B cell (primary cell): ENCODE data around the gene KCNK17. TPM values are rescaled to one million over a fixed set of nuclear protein-coding genes. Genes with fewer than 3 reads are reported as not detected.

Experiments
- ATAC-seq: fragments of 200-7000 bp; cut with Tn5 transposase; one replicate; pipeline ENCODE4 v1.10.0; 2021; ENCODE audit warnings: low read depth, mild to moderate bottlenecking, moderate number of reproducible peaks, moderate library complexity
- CTCF ChIA-PET: fragments of 350-600 bp; sonication (Branson Sonifier 250); formaldehyde crosslinking; loops from one replicate; lab custom pipeline; 2021; ENCODE audit warnings: antibody characterized with exemption, inconsistent platforms; lab: Charles Lee
- POLR2A ChIA-PET: fragments of 350-600 bp; sonication (Branson Sonifier 250); formaldehyde crosslinking; loops from one replicate; lab custom pipeline; 2021; ENCODE audit warnings: antibody characterized with exemption; lab: Charles Lee
- DNase-seq: peaks from one replicate; pipeline ENCODE4 v3.0.0; 2013
- H2AFZ ChIP-seq: 2 replicates; pipeline ENCODE4 v1.6.1; 2012; ENCODE audit warnings: mild to moderate bottlenecking, low read depth, low read length; ENCODE audit not compliant: insufficient read depth, poor library complexity, severe bottlenecking
- H3K27ac ChIP-seq, 2 donors: 1 replicate in 1 of 2; 2 replicates in 1 of 2; pipeline ENCODE4 v1.5.1; 2012 to 2013; ENCODE audit warnings: low read length in 2 of 2, mild to moderate bottlenecking in 2 of 2, moderate library complexity in 1 of 2
- H3K27me3 ChIP-seq, 4 experiments: fragments of 200-600 bp in 1 of 4; sonication (generic) in 1 of 4; replicated peaks in 1 of 4; 1 replicate in 2 of 4; 2 replicates in 2 of 4; pipeline versions ENCODE4 v1.6.1 to v1.7.0; 2013 to 2016; ENCODE audit warnings: low read length in 3 of 4, mild to moderate bottlenecking in 2 of 4, mixed read lengths in 1 of 4, moderate library complexity in 1 of 4; ENCODE audit not compliant: insufficient read depth in 4 of 4, control insufficient read depth in 3 of 4; ENCODE audit errors: control extremely low read depth in 1 of 4
- H3K36me3 ChIP-seq, 2 experiments: replicated peaks in 1 of 2; 1 replicate in 1 of 2; 2 replicates in 1 of 2; pipeline versions ENCODE4 v1.6.1 to v1.7.1; 2013; ENCODE audit warnings: low read length in 1 of 2; ENCODE audit not compliant: insufficient read depth in 2 of 2, control insufficient read depth in 1 of 2; ENCODE audit errors: control extremely low read depth in 1 of 2, extremely low read depth in 1 of 2
- H3K4me1 ChIP-seq, 2 donors: fragments of 200-600 bp in 1 of 2; sonication (generic) in 1 of 2; 1 replicate in 1 of 2; 2 replicates in 1 of 2; pipeline versions ENCODE4 v1.5.1 to v1.6.1; 2013 to 2017; ENCODE audit warnings: low read length in 2 of 2; ENCODE audit not compliant: control insufficient read depth in 2 of 2, insufficient read depth in 2 of 2
- H3K4me2 ChIP-seq: replicated peaks from 2 replicates; pipeline ENCODE3; 2012; ENCODE audit warnings: mild to moderate bottlenecking, low read depth, low read length; ENCODE audit not compliant: poor library complexity, severe bottlenecking
- H3K4me3 ChIP-seq, 5 experiments: fragments of 200-600 bp in 1 of 5; sonication (generic) in 1 of 5; 1 replicate in 3 of 5; 2 replicates in 2 of 5; pipeline versions ENCODE4 v1.5.1 to v1.7.0; 2011 to 2016; ENCODE audit warnings: low read length in 4 of 5, mild to moderate bottlenecking in 4 of 5, low read depth in 2 of 5, control low read depth in 1 of 5, moderate library complexity in 1 of 5; ENCODE audit not compliant: insufficient read depth in 1 of 5; ENCODE audit errors: control extremely low read depth in 1 of 5, extremely low read depth in 1 of 5
- H3K79me2 ChIP-seq: fragments of 200-600 bp; sonication (generic); one replicate; pipeline ENCODE4 v1.6.0; 2016; ENCODE audit warnings: low read length; ENCODE audit not compliant: control insufficient read depth, insufficient read depth
- H3K9ac ChIP-seq: fragments of 200-600 bp; sonication (generic); 2 replicates; pipeline ENCODE4 v1.6.1; 2017; ENCODE audit warnings: mild to moderate bottlenecking, low read length, moderate library complexity
- H3K9me3 ChIP-seq, 3 donors: one replicate each; pipeline versions ENCODE4 v1.6.1 to v1.7.1; 2013; ENCODE audit warnings: low read length in 2 of 3; ENCODE audit not compliant: control insufficient read depth in 2 of 3, insufficient read depth in 1 of 3; ENCODE audit errors: control extremely low read depth in 1 of 3
- H4K20me1 ChIP-seq: 2 replicates; pipeline ENCODE4 v1.6.0; 2012; ENCODE audit warnings: mild to moderate bottlenecking, low read length; ENCODE audit not compliant: insufficient read depth, control insufficient read depth, poor library complexity, severe bottlenecking
- H3K27ac Mint-ChIP-seq: one replicate; pipeline ENCODE4 v1.8.0; 2021; ENCODE audit warnings: mixed read lengths
- H3K27me3 Mint-ChIP-seq: one replicate; pipeline ENCODE4 v1.8.0; 2021; ENCODE audit warnings: mixed read lengths
- H3K4me1 Mint-ChIP-seq: one replicate; pipeline ENCODE4 v1.8.0; 2021; ENCODE audit warnings: mixed read lengths
- H3K4me3 Mint-ChIP-seq: one replicate; pipeline ENCODE4 v1.8.0; 2021; ENCODE audit warnings: mixed read lengths
- H3K9me3 Mint-ChIP-seq: one replicate; pipeline ENCODE4 v1.8.0; 2022; ENCODE audit warnings: mixed read lengths; ENCODE audit not compliant: insufficient read depth
- EZH2 ChIP-seq: IDR thresholded peaks from 2 replicates; pipeline ENCODE4 v1.6.1; 2012; ENCODE audit warnings: borderline replicate concordance, low read depth, mild to moderate bottlenecking, moderate library complexity, low read length; ENCODE audit not compliant: insufficient read depth, poor library complexity, severe bottlenecking
- WGBS: methylation state at CpG from one replicate; pipeline ENCODE4 v1.1.5; 2013; ENCODE audit warnings: missing lambda C conversion rate; ENCODE audit not compliant: insufficient coverage; 5-methylcytosine and 5-hydroxymethylcytosine counted together
- intact Hi-C: fragments of 100-400 bp; cut with micrococcal nuclease; formaldehyde crosslinking; loops from one replicate; pipeline ENCODE4 v1.10.0; 2022
- polyA plus RNA-seq: library from polyadenylated mRNA; depleted of rRNA; stranded (reverse); fragments of >200 nt; gene quantifications from 2 replicates; pipeline ENCODE4 v1.2.3, GENCODE V29; 2012
- total RNA-seq, 2 donors: library from RNA; stranded (reverse); fragments of 120-200 nt in 1 of 2; gene quantifications; 1 replicate in 1 of 2; 2 replicates in 1 of 2; pipeline versions ENCODE4 v1.2.3 to v1.2.4, GENCODE V29; 2013 to 2022
- TF ChIP-seq, protein P1 (sequence below): fragments of 200-600 bp; IDR thresholded peaks from one replicate; pipeline ENCODE4 v1.8.0; 2022; ENCODE audit warnings: antibody characterized with exemption, mild to moderate bottlenecking

Gene KCNK17
- total and polyA plus RNA-seq, 2 donors (not counting 1 experiment from before 2014, with no cell fraction given): not detected

DNA sequence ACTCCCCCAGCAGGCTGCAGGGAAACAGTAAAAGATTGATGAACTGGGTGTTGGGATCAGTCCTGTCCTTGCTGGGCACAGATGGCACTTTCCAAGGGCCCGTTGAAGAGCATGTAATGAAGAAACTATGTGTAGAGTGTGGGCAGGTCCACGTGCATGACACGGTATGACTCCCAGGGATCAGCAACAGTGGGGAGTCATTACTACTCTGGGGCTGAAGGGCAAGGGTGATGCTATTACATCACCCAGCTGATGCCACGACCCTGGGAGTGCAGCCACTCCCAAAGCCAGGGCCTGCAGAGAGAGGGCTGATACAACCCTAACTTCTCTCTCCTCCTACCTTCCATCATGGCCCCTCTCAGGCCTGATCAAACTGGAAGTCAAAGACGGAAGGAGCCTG, 20.1 kb downstream of the KCNK17 start:
- no peaks in the 10 kb centered on the region for H3K4me1 ChIP-seq
- intact Hi-C loops: no loop called here
- H3K9ac ChIP-seq: no peak overlapping the region
- ChIA-PET POLR2A (no interaction called here), CTCF (interaction anchor here (1.8 to 2.0 kb wide), 2 partner anchors 8 to 128 kb away, joined by 4 to 5 read pairs; no protein-coding TSS in a partner anchor)
- Mint-ChIP-seq H3K4me1 (no peaks in the 10 kb centered on the region), H3K9me3 (no peaks in the 10 kb centered on the region), H3K27ac (no peak overlapping the region), H3K4me3 (no peak overlapping the region), H3K27me3 (peaks cover 18% of the 10 kb centered on the region)
- H3K9me3 ChIP-seq: no peaks in the 10 kb centered on the region
- peaks cover 0 to 5% (median 0%) of the 10 kb centered on the region in 4 experiments for H3K27me3 ChIP-seq
- no peaks in the 10 kb centered on the region for H3K79me2 ChIP-seq
- DNase-seq (no peak), ATAC-seq (no peak)
- no peak overlapping the region for H3K4me3 ChIP-seq
- no peak overlapping the region for H3K4me2 ChIP-seq
- 90% methylated on average over 4 of the region's 5 CpGs for WGBS
- no peak overlapping the region for H3K27ac ChIP-seq
- no peak overlapping the region for H2AFZ ChIP-seq
- no peaks in the 10 kb centered on the region for H3K36me3 ChIP-seq
- TF ChIP-seq, protein P1, sequence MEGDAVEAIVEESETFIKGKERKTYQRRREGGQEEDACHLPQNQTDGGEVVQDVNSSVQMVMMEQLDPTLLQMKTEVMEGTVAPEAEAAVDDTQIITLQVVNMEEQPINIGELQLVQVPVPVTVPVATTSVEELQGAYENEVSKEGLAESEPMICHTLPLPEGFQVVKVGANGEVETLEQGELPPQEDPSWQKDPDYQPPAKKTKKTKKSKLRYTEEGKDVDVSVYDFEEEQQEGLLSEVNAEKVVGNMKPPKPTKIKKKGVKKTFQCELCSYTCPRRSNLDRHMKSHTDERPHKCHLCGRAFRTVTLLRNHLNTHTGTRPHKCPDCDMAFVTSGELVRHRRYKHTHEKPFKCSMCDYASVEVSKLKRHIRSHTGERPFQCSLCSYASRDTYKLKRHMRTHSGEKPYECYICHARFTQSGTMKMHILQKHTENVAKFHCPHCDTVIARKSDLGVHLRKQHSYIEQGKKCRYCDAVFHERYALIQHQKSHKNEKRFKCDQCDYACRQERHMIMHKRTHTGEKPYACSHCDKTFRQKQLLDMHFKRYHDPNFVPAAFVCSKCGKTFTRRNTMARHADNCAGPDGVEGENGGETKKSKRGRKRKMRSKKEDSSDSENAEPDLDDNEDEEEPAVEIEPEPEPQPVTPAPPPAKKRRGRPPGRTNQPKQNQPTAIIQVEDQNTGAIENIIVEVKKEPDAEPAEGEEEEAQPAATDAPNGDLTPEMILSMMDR: no peak
- TF ChIP-seq EZH2: no peak
- no peaks in the 10 kb centered on the region for H4K20me1 ChIP-seq

DNA sequence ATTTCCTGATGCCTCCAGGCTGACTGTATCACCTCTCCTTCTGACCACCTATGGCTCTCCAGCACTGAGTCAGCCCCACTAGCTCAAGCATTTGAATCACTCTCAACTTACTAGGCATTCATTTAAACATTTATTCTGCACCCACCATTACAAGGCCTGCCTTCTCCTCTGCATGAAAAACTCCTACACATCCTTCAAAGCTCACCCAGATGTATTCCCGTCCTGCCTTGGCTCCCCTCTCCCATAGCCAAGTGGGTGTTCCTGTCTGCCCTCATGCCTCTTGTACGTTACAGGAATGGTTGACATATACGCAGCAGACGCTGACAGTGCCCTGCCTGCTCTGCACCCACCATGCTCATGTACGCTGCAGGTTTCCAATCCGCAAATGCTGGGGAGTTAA, 21.6 kb downstream of the KCNK17 start:
- intact Hi-C loops: no loop called here
- ChIA-PET POLR2A (no interaction called here), CTCF (interaction anchor here (1.1 kb wide), 1 partner anchor 126 kb away, joined by 3 read pairs; no protein-coding TSS in a partner anchor)
- Histone ChIP-seq H3K9me3 (no peaks in the 10 kb centered on the region), H3K36me3 (no peaks in the 10 kb centered on the region), H3K4me3 (no peak overlapping the region), H3K9ac (no peak overlapping the region), H2AFZ (no peak overlapping the region), H4K20me1 (no peaks in the 10 kb centered on the region), H3K27ac (no peak overlapping the region), H3K27me3 (peaks cover 0 to 5% (median 2%) of the 10 kb centered on the region in 4 experiments), H3K4me1 (no peaks in the 10 kb centered on the region), H3K79me2 (no peaks in the 10 kb centered on the region), H3K4me2 (no peak overlapping the region)
- Mint-ChIP-seq H3K27me3 (peaks cover 21% of the 10 kb centered on the region), H3K9me3 (peaks cover 4% of the 10 kb centered on the region), H3K27ac (no peak overlapping the region), H3K4me1 (no peaks in the 10 kb centered on the region), H3K4me3 (no peak overlapping the region)
- 90% methylated on average over 4 of the region's 6 CpGs for WGBS
- DNase-seq (no peak), ATAC-seq (no peak)
- no peak for TF ChIP-seq EZH2
- TF ChIP-seq, protein P1: no peak
